Measurements from ENCODE around the gene USP49.
A peak's percentile ranks its signal among the peaks of the same experiment; 100 is the strongest.
"Not testable (repeated sequence)": the region's sequence is repeated elsewhere in the genome, so short reads cannot be mapped to it uniquely, and the experiment has no call there.

The USP49 gene

GRCh38 chr6:41813469-41813868, 81.7 kb downstream of the USP49 start:
- H4K91ac ChIP-seq (ENCODE audit: low read depth, low read length, poor library complexity), result no peak overlapping the region
- H3K4me3 ChIP-seq (ENCODE audit: low read length in 2 of 2), result no peak overlapping the region
- H4K8ac ChIP-seq (ENCODE audit: low read depth, low read length), result no peak overlapping the region
- H2BK120ac ChIP-seq (ENCODE audit: low read depth, low read length), result no peak overlapping the region
- no peak overlapping the region for H2AK5ac ChIP-seq (ENCODE audit: low read depth, low read length)
- no peak overlapping the region for H3K27ac ChIP-seq (replicated peaks; ENCODE audit: low read length)
- H2AFZ ChIP-seq (ENCODE audit: low read length), result no peak overlapping the region
- H3K14ac ChIP-seq (ENCODE audit: low read length), result no peak overlapping the region
- no peak overlapping the region for H2BK12ac ChIP-seq (ENCODE audit: low read length)
- H2BK15ac ChIP-seq (ENCODE audit: low read length), result no peak overlapping the region
- H3K4ac ChIP-seq (ENCODE audit: low read length), result no peak overlapping the region
- no peaks in the 10 kb centered on the region for H3K79me1 ChIP-seq (ENCODE audit: low read depth, low read length)
- DNase-seq (ENCODE audit: low spot score), result no peak
- no CpG with 5 or more reads among the region's 2 CpGs for WGBS, 2 donors (ENCODE audit: extremely low coverage in 2 of 2, insufficient read length in 2 of 2, insufficient replicate concordance in 1 of 2)
- no peak overlapping the region for H3K4me2 ChIP-seq (ENCODE audit: insufficient read depth, low read length, poor library complexity, severe bottlenecking)
- no peak overlapping the region for H3K18ac ChIP-seq (ENCODE audit: low read length)
- H2BK5ac ChIP-seq (ENCODE audit: low read length), result no peak overlapping the region
- H3K4me1 ChIP-seq (ENCODE audit: control insufficient read depth in 2 of 2, insufficient read depth in 1 of 2, low read depth in 1 of 2, low read length in 2 of 2), result no peaks in the 10 kb centered on the region
- no peaks in the 10 kb centered on the region for H3K27me3 ChIP-seq (ENCODE audit: control insufficient read depth in 3 of 3, insufficient read depth in 3 of 3, low read depth in 1 of 3, low read length in 3 of 3)
- no peak overlapping the region for H3K23ac ChIP-seq (ENCODE audit: low read depth, low read length, poor library complexity)
- H3K36me3 ChIP-seq (replicated peaks in 1 of 2; ENCODE audit: control insufficient read depth in 2 of 2, insufficient read depth in 2 of 2, low read length in 2 of 2), result peaks cover 2 to 5% of the 10 kb centered on the region in 2 donors
- no peaks in the 10 kb centered on the region for H3K9me3 ChIP-seq (replicated peaks in 1 of 2; ENCODE audit: control insufficient read depth in 2 of 2, insufficient read depth in 1 of 2, low read depth in 1 of 2, low read length in 2 of 2)
- no peak overlapping the region for H3K9ac ChIP-seq (ENCODE audit: low read depth, low read length, poor library complexity)

DNA sequence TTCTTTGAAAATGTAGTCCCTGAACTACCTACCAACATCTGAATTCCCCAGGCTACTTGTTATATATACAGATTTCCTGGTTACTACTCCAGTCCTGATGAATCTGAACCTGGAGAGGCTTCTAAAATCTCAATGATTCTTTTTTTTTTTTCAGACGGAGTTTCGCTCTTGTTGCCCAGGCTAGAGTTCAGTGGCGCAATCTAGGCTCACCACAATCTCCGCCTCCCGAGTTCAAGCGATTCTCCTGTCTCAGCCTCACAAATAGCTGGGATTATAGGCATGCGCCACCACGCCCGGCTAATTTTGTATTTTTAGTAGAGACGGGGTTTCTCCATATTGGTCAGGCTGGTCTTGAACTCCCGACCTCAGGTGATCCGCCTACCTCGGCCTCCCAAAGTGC, 83.2 kb downstream of the USP49 start:
- not testable (repeated sequence) for H3K4me2 ChIP-seq (ENCODE audit: insufficient read depth, low read length, poor library complexity, severe bottlenecking); H3K4me3 ChIP-seq (ENCODE audit: low read length in 2 of 2); H3K27ac ChIP-seq (replicated peaks; ENCODE audit: low read length); H2AK5ac ChIP-seq (ENCODE audit: low read depth, low read length); H3K4ac ChIP-seq (ENCODE audit: low read length); H3K14ac ChIP-seq (ENCODE audit: low read length); H3K4me1 ChIP-seq (ENCODE audit: control insufficient read depth in 2 of 2, insufficient read depth in 1 of 2, low read depth in 1 of 2, low read length in 2 of 2); H3K18ac ChIP-seq (ENCODE audit: low read length); H3K23ac ChIP-seq (ENCODE audit: low read depth, low read length, poor library complexity); H2AFZ ChIP-seq (ENCODE audit: low read length); H3K9ac ChIP-seq (ENCODE audit: low read depth, low read length, poor library complexity); H4K91ac ChIP-seq (ENCODE audit: low read depth, low read length, poor library complexity); H2BK5ac ChIP-seq (ENCODE audit: low read length); DNase-seq (ENCODE audit: low spot score); H3K27me3 ChIP-seq (ENCODE audit: control insufficient read depth in 3 of 3, insufficient read depth in 3 of 3, low read depth in 1 of 3, low read length in 3 of 3); H3K9me3 ChIP-seq (replicated peaks in 1 of 2; ENCODE audit: control insufficient read depth in 2 of 2, insufficient read depth in 1 of 2, low read depth in 1 of 2, low read length in 2 of 2); H2BK120ac ChIP-seq (ENCODE audit: low read depth, low read length); H2BK12ac ChIP-seq (ENCODE audit: low read length); H2BK15ac ChIP-seq (ENCODE audit: low read length); H4K8ac ChIP-seq (ENCODE audit: low read depth, low read length); H3K79me1 ChIP-seq (ENCODE audit: low read depth, low read length); H3K36me3 ChIP-seq (replicated peaks in 1 of 2; ENCODE audit: control insufficient read depth in 2 of 2, insufficient read depth in 2 of 2, low read length in 2 of 2)
- WGBS, 2 donors (ENCODE audit: extremely low coverage in 2 of 2, insufficient read length in 2 of 2, insufficient replicate concordance in 1 of 2), result no CpG with 5 or more reads among the region's 13 CpGs

GRCh38 chr6:41811095-41811494, 84.1 kb downstream of the USP49 start:
- no peak overlapping the region for H3K4me2 ChIP-seq (ENCODE audit: insufficient read depth, low read length, poor library complexity, severe bottlenecking)
- H3K27me3 ChIP-seq (ENCODE audit: control insufficient read depth in 3 of 3, insufficient read depth in 3 of 3, low read depth in 1 of 3, low read length in 3 of 3), result no peaks in the 10 kb centered on the region
- H4K91ac ChIP-seq (ENCODE audit: low read depth, low read length, poor library complexity), result no peak overlapping the region
- H3K9ac ChIP-seq (ENCODE audit: low read depth, low read length, poor library complexity), result no peak overlapping the region
- no peak overlapping the region for H2BK5ac ChIP-seq (ENCODE audit: low read length)
- no peak for DNase-seq (ENCODE audit: low spot score)
- no peak overlapping the region for H3K18ac ChIP-seq (ENCODE audit: low read length)
- H3K79me1 ChIP-seq (ENCODE audit: low read depth, low read length), result peaks cover 4% of the 10 kb centered on the region
- H3K4me3 ChIP-seq (ENCODE audit: low read length in 2 of 2), result no peak overlapping the region
- no peak overlapping the region for H3K23ac ChIP-seq (ENCODE audit: low read depth, low read length, poor library complexity)
- H3K36me3 ChIP-seq (replicated peaks in 1 of 2; ENCODE audit: control insufficient read depth in 2 of 2, insufficient read depth in 2 of 2, low read length in 2 of 2), result peaks cover 7 to 14% of the 10 kb centered on the region in 2 donors
- H2AFZ ChIP-seq (ENCODE audit: low read length), result no peak overlapping the region
- WGBS, 2 donors (ENCODE audit: extremely low coverage in 2 of 2, insufficient read length in 2 of 2, insufficient replicate concordance in 1 of 2), result no CpG with 5 or more reads among the region's 3 CpGs
- H2BK12ac ChIP-seq (ENCODE audit: low read length), result no peak overlapping the region
- H3K14ac ChIP-seq (ENCODE audit: low read length), result no peak overlapping the region
- H4K8ac ChIP-seq (ENCODE audit: low read depth, low read length), result no peak overlapping the region
- no peaks in the 10 kb centered on the region for H3K4me1 ChIP-seq (ENCODE audit: control insufficient read depth in 2 of 2, insufficient read depth in 1 of 2, low read depth in 1 of 2, low read length in 2 of 2)
- H2AK5ac ChIP-seq (ENCODE audit: low read depth, low read length), result no peak overlapping the region
- H3K9me3 ChIP-seq (replicated peaks in 1 of 2; ENCODE audit: control insufficient read depth in 2 of 2, insufficient read depth in 1 of 2, low read depth in 1 of 2, low read length in 2 of 2), result no peaks in the 10 kb centered on the region
- no peak overlapping the region for H2BK120ac ChIP-seq (ENCODE audit: low read depth, low read length)
- H2BK15ac ChIP-seq (ENCODE audit: low read length), result no peak overlapping the region
- no peak overlapping the region for H3K27ac ChIP-seq (replicated peaks; ENCODE audit: low read length)
- H3K4ac ChIP-seq (ENCODE audit: low read length), result no peak overlapping the region

DNA sequence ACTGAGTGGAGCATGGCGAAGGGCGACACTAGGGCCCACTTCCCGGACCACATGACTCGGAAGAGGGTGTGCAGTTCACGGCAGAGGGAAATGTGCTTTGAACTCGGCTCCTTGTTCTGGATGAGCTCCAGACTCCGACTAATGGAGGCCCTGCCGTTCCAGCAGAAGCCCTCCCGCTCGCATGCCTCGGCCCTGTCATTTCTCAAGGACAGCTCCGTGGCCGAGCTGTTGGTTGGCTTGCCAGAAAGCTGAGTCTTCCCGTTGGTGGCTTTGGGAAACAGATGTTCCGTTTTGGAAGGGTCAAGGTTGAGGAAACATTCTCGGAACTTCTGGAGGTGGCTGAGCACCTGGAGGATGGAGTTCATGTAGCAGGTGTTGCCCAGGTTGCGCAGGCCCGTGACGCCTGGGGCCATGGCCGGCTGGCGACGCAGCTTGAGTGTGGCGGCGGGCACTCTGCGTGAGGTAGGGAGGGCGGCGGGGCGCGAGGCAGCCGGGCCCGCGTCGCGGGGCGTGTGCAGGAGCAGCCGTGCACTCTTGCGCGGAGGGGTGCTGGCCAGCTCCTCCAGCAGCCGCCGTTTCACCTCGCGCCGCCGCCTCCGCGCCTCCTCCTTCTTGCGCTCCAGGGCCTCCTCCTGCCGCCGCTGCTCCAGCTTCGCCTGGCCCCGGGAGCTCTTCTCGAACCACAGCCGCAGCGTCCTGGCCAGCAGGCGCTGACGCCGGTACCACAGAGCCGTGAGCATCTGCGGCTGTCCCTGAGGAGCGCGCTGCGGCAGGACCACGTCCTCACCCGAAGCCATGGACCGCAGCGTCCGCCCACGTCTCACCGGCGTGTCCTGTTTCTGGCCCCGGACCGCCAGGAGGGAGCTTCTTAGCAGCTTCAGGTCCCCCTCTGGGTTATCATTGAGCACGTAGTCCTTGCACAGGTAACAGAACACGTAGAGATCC, 89.1 kb downstream of the USP49 start:
- H3K23ac ChIP-seq (ENCODE audit: low read depth, low read length, poor library complexity), result no peak overlapping the region
- H3K9me3 ChIP-seq (replicated peaks in 1 of 2; ENCODE audit: control insufficient read depth in 2 of 2, insufficient read depth in 1 of 2, low read depth in 1 of 2, low read length in 2 of 2), result no peaks in the 10 kb centered on the region
- no peak overlapping the region for H3K4me3 ChIP-seq (ENCODE audit: low read length in 2 of 2)
- DNase-seq (ENCODE audit: low spot score), result no peak
- no peak overlapping the region for H3K14ac ChIP-seq (ENCODE audit: low read length)
- no peaks in the 10 kb centered on the region for H3K4me1 ChIP-seq (ENCODE audit: control insufficient read depth in 2 of 2, insufficient read depth in 1 of 2, low read depth in 1 of 2, low read length in 2 of 2)
- no peak overlapping the region for H2BK120ac ChIP-seq (ENCODE audit: low read depth, low read length)
- H3K4me2 ChIP-seq (ENCODE audit: insufficient read depth, low read length, poor library complexity, severe bottlenecking), result no peak overlapping the region
- no peak overlapping the region for H3K27ac ChIP-seq (replicated peaks; ENCODE audit: low read length)
- H2BK15ac ChIP-seq (ENCODE audit: low read length), result no peak overlapping the region
- no peak overlapping the region for H4K91ac ChIP-seq (ENCODE audit: low read depth, low read length, poor library complexity)
- H3K4ac ChIP-seq (ENCODE audit: low read length), result no peak overlapping the region
- H3K27me3 ChIP-seq (ENCODE audit: control insufficient read depth in 3 of 3, insufficient read depth in 3 of 3, low read depth in 1 of 3, low read length in 3 of 3), result no peaks in the 10 kb centered on the region
- H4K8ac ChIP-seq (ENCODE audit: low read depth, low read length), result no peak overlapping the region
- H2AFZ ChIP-seq (ENCODE audit: low read length), result no peak overlapping the region
- H2BK12ac ChIP-seq (ENCODE audit: low read length), result no peak overlapping the region
- H2BK5ac ChIP-seq (ENCODE audit: low read length), result peak overlapping the region; percentile 49
- no CpG with 5 or more reads among the region's 74 CpGs for WGBS, 2 donors (ENCODE audit: extremely low coverage in 2 of 2, insufficient read length in 2 of 2, insufficient replicate concordance in 1 of 2)
- H3K36me3 ChIP-seq (replicated peaks in 1 of 2; ENCODE audit: control insufficient read depth in 2 of 2, insufficient read depth in 2 of 2, low read length in 2 of 2), result peaks cover 25 to 48% of the 10 kb centered on the region in 2 donors
- no peak overlapping the region for H3K9ac ChIP-seq (ENCODE audit: low read depth, low read length, poor library complexity)
- H3K79me1 ChIP-seq (ENCODE audit: low read depth, low read length), result peaks cover 10% of the 10 kb centered on the region
- no peak overlapping the region for H2AK5ac ChIP-seq (ENCODE audit: low read depth, low read length)
- H3K18ac ChIP-seq (ENCODE audit: low read length), result no peak overlapping the region

Measured in neuronal stem cell (in vitro differentiated cells).